ENCODE measurements around the gene FAN1.

DNA sequence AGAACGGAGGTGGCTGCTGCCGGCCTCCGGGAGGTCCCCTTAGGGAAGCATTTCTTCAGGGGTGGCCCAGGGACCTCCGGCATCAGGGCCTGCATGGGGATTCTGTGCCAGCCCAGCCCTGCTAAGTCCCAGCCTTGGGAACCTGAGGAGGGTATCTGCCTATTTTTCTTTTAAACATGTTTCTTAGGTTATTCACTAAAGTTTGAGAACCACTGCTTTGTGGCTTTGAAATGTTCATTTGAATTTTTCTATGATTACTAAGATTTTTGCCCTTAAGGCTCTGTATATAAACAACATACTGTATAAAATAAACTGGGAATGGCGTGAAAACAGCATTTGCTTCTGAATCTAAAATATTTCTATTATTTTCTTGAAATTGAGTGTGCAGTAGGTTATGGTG lies 24.4 kb downstream of the FAN1 start:
- TF ChIP-seq, protein P1, sequence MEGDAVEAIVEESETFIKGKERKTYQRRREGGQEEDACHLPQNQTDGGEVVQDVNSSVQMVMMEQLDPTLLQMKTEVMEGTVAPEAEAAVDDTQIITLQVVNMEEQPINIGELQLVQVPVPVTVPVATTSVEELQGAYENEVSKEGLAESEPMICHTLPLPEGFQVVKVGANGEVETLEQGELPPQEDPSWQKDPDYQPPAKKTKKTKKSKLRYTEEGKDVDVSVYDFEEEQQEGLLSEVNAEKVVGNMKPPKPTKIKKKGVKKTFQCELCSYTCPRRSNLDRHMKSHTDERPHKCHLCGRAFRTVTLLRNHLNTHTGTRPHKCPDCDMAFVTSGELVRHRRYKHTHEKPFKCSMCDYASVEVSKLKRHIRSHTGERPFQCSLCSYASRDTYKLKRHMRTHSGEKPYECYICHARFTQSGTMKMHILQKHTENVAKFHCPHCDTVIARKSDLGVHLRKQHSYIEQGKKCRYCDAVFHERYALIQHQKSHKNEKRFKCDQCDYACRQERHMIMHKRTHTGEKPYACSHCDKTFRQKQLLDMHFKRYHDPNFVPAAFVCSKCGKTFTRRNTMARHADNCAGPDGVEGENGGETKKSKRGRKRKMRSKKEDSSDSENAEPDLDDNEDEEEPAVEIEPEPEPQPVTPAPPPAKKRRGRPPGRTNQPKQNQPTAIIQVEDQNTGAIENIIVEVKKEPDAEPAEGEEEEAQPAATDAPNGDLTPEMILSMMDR (IDR thresholded peaks at IDR 0.05), result no peak
- no peak for TF ChIP-seq ZFX (IDR thresholded peaks at IDR 0.05; ENCODE audit: borderline replicate concordance)

Data from 22Rv1 (cell line).